A549 treated with CORT108297 at 1 μM for 4 hours (cell line): ENCODE results near the gene FEZ2. TPM values are rescaled to one million over a fixed set of nuclear protein-coding genes. Genes with fewer than 3 reads are reported as not detected.

ENCODE experiments used
- total RNA-seq: library from RNA; stranded (reverse); fragments of 200-300 nt; extraction: Qiagen RNA extraction; gene quantifications from 5 replicates; pipeline ENCODE4 v1.2.3, GENCODE V29; 2022

Gene FEZ2, protein sequence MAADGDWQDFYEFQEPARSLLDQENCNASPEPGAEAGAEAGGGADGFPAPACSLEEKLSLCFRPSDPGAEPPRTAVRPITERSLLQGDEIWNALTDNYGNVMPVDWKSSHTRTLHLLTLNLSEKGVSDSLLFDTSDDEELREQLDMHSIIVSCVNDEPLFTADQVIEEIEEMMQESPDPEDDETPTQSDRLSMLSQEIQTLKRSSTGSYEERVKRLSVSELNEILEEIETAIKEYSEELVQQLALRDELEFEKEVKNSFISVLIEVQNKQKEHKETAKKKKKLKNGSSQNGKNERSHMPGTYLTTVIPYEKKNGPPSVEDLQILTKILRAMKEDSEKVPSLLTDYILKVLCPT
- 43.7 to 55.7 TPM (median 45.0 TPM) in 5 replicates for total RNA-seq

DNA sequence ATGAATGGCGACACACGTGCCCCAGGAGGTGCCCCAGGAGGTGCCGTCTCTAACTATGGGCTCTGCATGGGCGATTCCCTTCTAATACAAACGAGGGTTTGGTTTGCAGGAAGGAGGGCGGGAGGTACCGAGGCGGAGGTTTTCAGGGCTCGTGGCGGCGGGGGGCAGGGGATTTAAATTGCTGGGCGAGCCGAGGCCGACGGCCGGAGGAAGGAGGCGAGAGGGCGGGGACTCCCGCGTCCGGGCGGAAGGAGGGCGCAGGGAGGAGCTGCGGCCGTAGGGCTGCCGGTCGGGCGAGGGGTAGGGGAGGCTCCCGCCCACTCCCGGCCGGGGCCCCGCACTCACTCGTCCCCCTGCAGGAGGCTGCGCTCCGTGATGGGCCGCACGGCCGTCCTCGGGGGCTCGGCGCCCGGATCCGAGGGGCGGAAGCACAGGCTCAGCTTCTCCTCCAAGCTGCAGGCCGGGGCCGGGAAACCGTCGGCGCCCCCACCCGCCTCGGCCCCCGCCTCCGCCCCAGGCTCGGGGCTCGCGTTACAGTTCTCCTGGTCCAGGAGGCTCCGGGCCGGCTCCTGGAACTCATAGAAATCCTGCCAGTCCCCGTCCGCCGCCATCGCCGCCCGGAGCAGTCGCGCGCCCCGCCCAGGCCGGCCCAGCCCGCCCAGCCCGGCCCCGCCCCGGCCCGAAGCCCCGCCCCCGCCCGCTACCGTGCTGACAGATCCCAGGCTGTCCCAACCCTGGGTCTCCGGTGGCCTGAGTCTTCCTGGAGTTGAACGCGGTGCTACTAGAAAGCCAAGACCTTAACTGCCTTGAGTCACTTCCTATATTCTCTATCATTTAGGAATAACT, at the start of gene FEZ2:
Gene FEZ2 (minus strand): TSS at position 637 of the 846 bp plus-strand sequence. CDS start 26 bp downstream, at position 611.

Other genes with a start within 250 kb of the FEZ2 start
- gene CRIM1, start 242.4 kb downstream of the FEZ2 start, total RNA-seq = 106 to 182 TPM (median 145 TPM) in 5 replicates
- gene VIT, start 98.5 kb upstream of the FEZ2 start, total RNA-seq = 0.04 TPM in 1 of 5 replicates, not detected in the others